GM15510 (cell line): ENCODE data around the gene ADPGK.
A peak's percentile ranks its signal among the peaks of the same experiment; 100 is the strongest.

Experiments
- POLR2A ChIP-seq: IDR thresholded peaks from 3 replicates; pipeline ENCODE4 v1.6.1; 2011; ENCODE audit warnings: borderline replicate concordance; ENCODE audit not compliant: insufficient read length; ENCODE audit errors: extremely low read depth

The ADPGK gene

GRCh38 chr15:72783640-72784455, at the start of gene ADPGK:
ADPGK (minus strand) TSS chr15:72783758; CDS start chr15:72783691, 67 bp downstream.
- TF ChIP-seq POLR2A, result peak; percentile 96

GRCh38 chr15:72827226-72827625, 43.7 kb upstream of the ADPGK start:
- TF ChIP-seq POLR2A, result no peak

- no peak for TF ChIP-seq POLR2A
These were observed 43.1 kb upstream of the ADPGK start for GRCh38 chr15:72826611-72827010.

GRCh38 chr15:72825829-72826228, 42.3 kb upstream of the ADPGK start:
- no peak for TF ChIP-seq POLR2A

GRCh38 chr15:72824781-72825180, 41.2 kb upstream of the ADPGK start:
- TF ChIP-seq POLR2A, result no peak

- no peak for TF ChIP-seq POLR2A
These were observed 40.6 kb upstream of the ADPGK start for GRCh38 chr15:72824112-72824511.

- no peak for TF ChIP-seq POLR2A
These were observed 36.7 kb upstream of the ADPGK start for GRCh38 chr15:72820278-72820677.

GRCh38 chr15:72818632-72819031, 35.1 kb upstream of the ADPGK start:
- no peak for TF ChIP-seq POLR2A

- no peak for TF ChIP-seq POLR2A
These were observed 29.9 kb upstream of the ADPGK start for GRCh38 chr15:72813345-72814004.

- TF ChIP-seq POLR2A, result no peak
These were observed 25.8 kb upstream of the ADPGK start for GRCh38 chr15:72809329-72809728.

- no peak for TF ChIP-seq POLR2A
These were observed 19.4 kb upstream of the ADPGK start for GRCh38 chr15:72803006-72803405.

- no peak for TF ChIP-seq POLR2A
These were observed 18.2 kb upstream of the ADPGK start for GRCh38 chr15:72801590-72802325.

- TF ChIP-seq POLR2A, result no peak
These were observed 17.4 kb upstream of the ADPGK start for GRCh38 chr15:72800833-72801481.

- no peak for TF ChIP-seq POLR2A
These were observed 14.3 kb upstream of the ADPGK start for GRCh38 chr15:72797834-72798233.

GRCh38 chr15:72797338-72797689, 13.8 kb upstream of the ADPGK start:
- TF ChIP-seq POLR2A, result no peak
